Esophagus squamous epithelium (tissue), 4 donors: ENCODE results near the gene ADAM22.

Source experiments
- CTCF ChIP-seq, 6 experiments: fragments of 450-650 bp in 4 of 6; fragments of 200-600 bp in 2 of 6; sonication (generic) in 2 of 6; IDR thresholded peaks; one replicate each; pipeline ENCODE4 v1.5.1; 2016 to 2019; ENCODE audit warnings: antibody characterized with exemption in 6 of 6, mild to moderate bottlenecking in 4 of 6, moderate library complexity in 4 of 6
- POLR2A ChIP-seq, 4 donors: fragments of 450-650 bp; IDR thresholded peaks; one replicate each; pipeline ENCODE4 v1.6.1; 2017; ENCODE audit warnings: antibody characterized with exemption in 4 of 4, mild to moderate bottlenecking in 4 of 4, moderate library complexity in 3 of 4

DNA sequence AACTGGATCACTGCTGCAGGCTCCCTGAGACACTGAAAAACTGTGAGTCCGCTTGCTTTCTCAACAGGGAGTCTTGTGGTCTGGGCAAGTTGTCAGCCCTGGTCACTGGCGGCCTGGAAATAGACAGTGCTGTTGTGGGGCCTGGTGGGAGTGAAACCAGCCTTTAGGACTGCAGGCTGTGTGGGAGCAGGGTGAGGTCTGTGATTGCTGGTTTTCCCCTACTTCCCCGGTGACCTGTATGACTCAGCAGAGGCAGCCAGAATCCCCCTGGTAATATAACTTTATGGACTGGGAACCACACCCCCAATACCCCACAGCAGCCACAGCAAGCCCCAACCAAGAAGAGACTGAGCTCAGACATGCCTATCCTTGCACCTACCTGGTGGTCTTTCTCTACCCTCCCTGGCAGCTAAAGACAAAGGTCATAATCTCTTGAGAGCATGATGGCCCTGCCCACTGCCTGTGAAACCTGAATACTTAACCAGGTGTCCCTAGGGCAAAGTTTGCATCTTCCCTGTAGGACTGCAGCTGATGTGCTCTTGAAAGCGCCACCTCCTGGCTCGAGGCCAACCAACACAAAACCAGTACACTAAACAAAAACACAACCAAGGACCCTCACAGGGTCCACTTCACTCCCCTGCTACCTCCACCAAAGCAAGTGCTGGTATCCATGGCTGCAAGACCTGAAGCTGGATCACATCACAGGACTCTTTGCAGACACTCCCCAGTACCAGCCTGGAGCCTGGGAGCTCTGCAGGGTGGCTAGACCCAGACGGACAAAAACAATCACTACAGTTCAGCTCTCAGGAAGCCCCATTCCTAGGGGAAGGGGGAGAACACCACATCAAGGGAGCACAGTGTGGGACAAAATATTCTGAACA, 7.2 kb upstream of the ADAM22 start:
- no peak for TF ChIP-seq CTCF (IDR thresholded peaks at IDR 0.05)
- TF ChIP-seq POLR2A (IDR thresholded peaks at IDR 0.05), result no peak
